ENCODE measurements around the gene DCAF11. TPM values are rescaled to one million over a fixed set of nuclear protein-coding genes. Genes with fewer than 3 reads are reported as not detected.

DCAF11 gene
- polyA plus RNA-seq, 1 experiment = 29.7 TPM

DNA sequence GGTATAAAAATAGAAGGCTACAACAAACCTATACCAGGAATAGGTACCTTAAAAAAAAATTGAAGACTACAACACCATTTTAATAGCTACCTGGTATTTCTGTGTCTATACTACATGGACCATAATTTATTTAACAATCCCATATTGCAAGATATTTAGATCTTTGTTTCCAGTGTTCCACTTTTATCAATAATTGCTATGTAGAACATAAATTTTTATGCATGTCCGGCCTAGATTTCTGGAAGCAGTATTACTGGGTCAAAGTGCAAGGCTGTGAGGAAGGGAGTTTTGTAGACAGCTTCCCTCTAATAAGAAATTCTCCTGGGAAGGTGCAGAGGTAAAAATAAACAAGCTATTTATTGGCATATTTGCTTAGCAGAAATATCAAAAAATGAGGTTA lies 4.1 kb upstream of the DCAF11 start:
- no peak overlapping the region for H3K4me3 ChIP-seq (ENCODE audit: low read depth, low read length)
- ChIA-PET CTCF (interaction anchor here (0.9 to 10.7 kb wide), 10 partner anchors 15 to 197 kb away, joined by 3 to 212 read pairs (median 7); partner anchors contain the start of genes CARMIL3, CIDEB, IRF9 and PCK2), POLR2A (no interaction called here)
- no peaks in the 10 kb centered on the region for H3K9me3 ChIP-seq (ENCODE audit: control insufficient read depth, insufficient read depth, low read length)
- DNase-seq (ENCODE audit: low read depth, low spot score) = no peak
- TF ChIP-seq, protein P1, sequence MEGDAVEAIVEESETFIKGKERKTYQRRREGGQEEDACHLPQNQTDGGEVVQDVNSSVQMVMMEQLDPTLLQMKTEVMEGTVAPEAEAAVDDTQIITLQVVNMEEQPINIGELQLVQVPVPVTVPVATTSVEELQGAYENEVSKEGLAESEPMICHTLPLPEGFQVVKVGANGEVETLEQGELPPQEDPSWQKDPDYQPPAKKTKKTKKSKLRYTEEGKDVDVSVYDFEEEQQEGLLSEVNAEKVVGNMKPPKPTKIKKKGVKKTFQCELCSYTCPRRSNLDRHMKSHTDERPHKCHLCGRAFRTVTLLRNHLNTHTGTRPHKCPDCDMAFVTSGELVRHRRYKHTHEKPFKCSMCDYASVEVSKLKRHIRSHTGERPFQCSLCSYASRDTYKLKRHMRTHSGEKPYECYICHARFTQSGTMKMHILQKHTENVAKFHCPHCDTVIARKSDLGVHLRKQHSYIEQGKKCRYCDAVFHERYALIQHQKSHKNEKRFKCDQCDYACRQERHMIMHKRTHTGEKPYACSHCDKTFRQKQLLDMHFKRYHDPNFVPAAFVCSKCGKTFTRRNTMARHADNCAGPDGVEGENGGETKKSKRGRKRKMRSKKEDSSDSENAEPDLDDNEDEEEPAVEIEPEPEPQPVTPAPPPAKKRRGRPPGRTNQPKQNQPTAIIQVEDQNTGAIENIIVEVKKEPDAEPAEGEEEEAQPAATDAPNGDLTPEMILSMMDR (IDR thresholded peaks at IDR 0.05; ENCODE audit: low read depth, low read length) = no peak
- H3K27me3 ChIP-seq (ENCODE audit: control insufficient read depth, insufficient read depth, low read length) = no peaks in the 10 kb centered on the region
- H3K27ac ChIP-seq (ENCODE audit: low read depth, low read length) = no peak overlapping the region

DNA sequence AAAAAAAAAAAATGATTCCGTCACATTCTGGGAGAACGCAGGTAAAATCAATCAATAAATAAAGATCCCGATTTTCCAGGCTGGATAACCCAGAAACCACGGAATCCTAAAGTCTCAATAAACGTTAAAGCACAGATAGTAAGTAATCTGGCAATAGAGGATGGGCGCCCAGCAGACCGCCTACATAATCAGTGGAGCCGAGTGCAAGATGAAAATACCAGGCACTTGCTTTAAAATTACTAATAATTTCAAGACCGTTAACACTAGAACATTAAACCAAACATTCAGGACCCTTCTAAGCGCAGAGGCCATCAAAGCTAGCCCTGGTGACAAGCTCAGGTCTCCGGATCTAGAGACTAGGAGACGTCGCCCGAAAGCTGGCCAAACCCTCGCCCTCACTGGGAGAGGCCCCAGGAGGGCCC lies 1.2 kb upstream of the DCAF11 start:
- no peaks in the 10 kb centered on the region for H3K9me3 ChIP-seq (ENCODE audit: control insufficient read depth, insufficient read depth, low read length)
- DNase-seq (ENCODE audit: low read depth, low spot score) = no peak
- peak overlapping the region; percentile 97 for H3K27ac ChIP-seq (ENCODE audit: low read depth, low read length)
- H3K27me3 ChIP-seq (ENCODE audit: control insufficient read depth, insufficient read depth, low read length) = no peaks in the 10 kb centered on the region
- ChIA-PET CTCF (interaction anchor here (0.6 to 2.6 kb wide), 7 partner anchors 20 to 1276 kb away, joined by 3 to 21 read pairs (median 5); partner anchors contain the start of genes IRF9 and PCK2), POLR2A (interaction anchor here (1.5 to 2.5 kb wide), 5 partner anchors 19 to 129 kb away, joined by 6 to 36 read pairs (median 10); partner anchors contain the start of genes CHMP4A, EMC9, PCK2 and TINF2)
- TF ChIP-seq, protein P1 (IDR thresholded peaks at IDR 0.05; ENCODE audit: low read depth, low read length) = no peak
- peak overlapping the region; percentile 79 for H3K4me3 ChIP-seq (ENCODE audit: low read depth, low read length)

DNA sequence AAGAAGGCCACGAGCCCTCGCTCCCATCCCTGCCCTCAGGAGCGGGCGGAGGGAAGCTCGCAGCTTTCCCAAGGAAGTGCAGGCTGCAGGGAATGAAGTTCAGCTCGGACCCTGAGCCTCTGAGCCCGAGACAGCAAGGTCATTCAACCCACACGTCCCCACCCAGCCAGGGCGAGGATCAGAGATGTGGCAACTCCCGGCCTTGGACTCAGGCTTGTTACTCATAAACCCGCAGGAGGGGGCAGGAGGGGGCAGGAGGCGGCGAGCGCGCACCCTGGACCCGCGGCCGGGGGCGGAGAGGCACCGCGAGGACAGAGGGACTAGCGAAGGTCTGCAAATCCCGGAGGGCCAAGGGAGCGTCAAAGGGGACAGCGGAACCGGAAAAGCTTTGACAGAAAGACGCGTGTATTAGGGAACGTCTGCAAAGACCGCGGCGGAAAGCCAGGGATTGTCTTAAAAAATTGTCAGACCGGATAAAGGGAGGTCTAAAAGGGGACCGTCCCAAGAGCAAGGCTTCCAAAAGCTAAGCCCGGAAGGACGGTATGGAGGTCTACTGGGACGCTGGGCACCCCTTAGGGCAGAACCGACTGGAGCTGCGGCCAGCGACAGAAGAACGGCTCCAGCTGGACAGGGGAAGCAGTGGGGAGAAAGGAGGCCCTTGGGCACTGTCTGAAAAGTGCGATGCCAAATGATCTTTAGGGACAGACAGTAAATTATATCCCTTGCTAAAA lies 611 bp upstream of the DCAF11 start:
- Histone ChIP-seq H3K9me3 (ENCODE audit: control insufficient read depth, insufficient read depth, low read length) (no peaks in the 10 kb centered on the region), H3K27me3 (ENCODE audit: control insufficient read depth, insufficient read depth, low read length) (no peaks in the 10 kb centered on the region), H3K4me3 (ENCODE audit: low read depth, low read length) (peak overlapping the region; percentile 79), H3K27ac (ENCODE audit: low read depth, low read length) (peak overlapping the region; percentile 97)
- CTCF ChIA-PET = interaction anchor here (0.6 to 2.6 kb wide), 9 partner anchors 8 to 1277 kb away, joined by 3 to 21 read pairs (median 6); partner anchors contain the start of genes IRF9, NYNRIN and PCK2
- POLR2A ChIA-PET = interaction anchor here (0.6 to 2.5 kb wide), 14 partner anchors 17 to 1019 kb away, joined by 3 to 36 read pairs (median 6); partner anchors contain the start of genes ACIN1, C14orf119, CHMP4A and DHRS1
- DNase-seq (ENCODE audit: low read depth, low spot score) = peak; percentile 59
- TF ChIP-seq, protein P1 (IDR thresholded peaks at IDR 0.05; ENCODE audit: low read depth, low read length) = no peak

DNA sequence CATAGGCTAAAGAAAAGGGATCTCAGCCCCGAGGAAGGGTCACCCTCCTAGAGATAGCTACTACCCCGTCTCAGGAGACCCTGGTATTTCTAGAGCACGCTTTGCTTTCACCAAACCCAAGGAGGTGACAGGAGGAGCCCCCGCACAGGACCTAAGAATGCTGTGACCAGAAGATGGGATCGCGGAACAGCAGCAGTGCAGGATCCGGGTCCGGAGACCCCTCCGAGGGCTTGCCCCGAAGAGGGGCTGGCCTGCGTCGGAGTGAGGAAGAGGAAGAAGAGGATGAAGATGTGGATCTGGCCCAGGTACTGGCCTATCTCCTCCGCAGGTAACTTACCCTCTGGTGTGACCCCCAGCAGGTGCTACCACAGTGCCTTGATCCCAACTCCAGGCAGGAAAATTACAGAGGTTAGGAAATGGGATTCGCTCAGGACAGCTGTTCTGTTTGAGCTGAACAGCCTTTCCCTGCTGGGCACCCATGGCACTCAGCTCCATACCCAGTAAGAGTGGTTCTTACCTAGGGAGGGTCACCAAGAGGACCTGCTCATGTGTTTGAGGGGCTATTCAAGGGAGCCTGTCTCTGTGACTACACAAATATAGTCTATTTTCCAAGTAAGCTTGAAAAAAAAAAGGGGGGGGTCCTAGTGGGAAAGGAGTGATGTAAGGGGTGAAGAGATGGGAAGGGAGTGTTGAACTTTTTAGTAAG lies 998 bp downstream of the DCAF11 start:
- Histone ChIP-seq H3K4me3 (ENCODE audit: low read depth, low read length) (peak overlapping the region; percentile 92), H3K27ac (ENCODE audit: low read depth, low read length) (no peak overlapping the region), H3K27me3 (ENCODE audit: control insufficient read depth, insufficient read depth, low read length) (no peaks in the 10 kb centered on the region), H3K9me3 (ENCODE audit: control insufficient read depth, insufficient read depth, low read length) (no peaks in the 10 kb centered on the region)
- POLR2A ChIA-PET = interaction anchor here (1.0 to 2.5 kb wide), 8 partner anchors 9 to 1020 kb away, joined by 3 to 36 read pairs (median 8); partner anchors contain the start of genes ACIN1, C14orf119, CHMP4A and PCK2
- TF ChIP-seq, protein P1 (IDR thresholded peaks at IDR 0.05; ENCODE audit: low read depth, low read length) = no peak
- no peak for DNase-seq (ENCODE audit: low read depth, low spot score)
- CTCF ChIA-PET = interaction anchor here (0.6 to 2.6 kb wide), 8 partner anchors 9 to 192 kb away, joined by 3 to 21 read pairs (median 6); partner anchors contain the start of genes CIDEB, IRF9, PCK2 and PSME1
